Keratinocyte (primary cell): ENCODE measurements around the gene CD27. TPM values are rescaled to one million over a fixed set of nuclear protein-coding genes. Genes with fewer than 3 reads are reported as not detected.

Experiments
- DNase-seq: peaks from one replicate; pipeline ENCODE4 v3.0.0-alpha.2; 2011; ENCODE audit warnings: low read depth, missing footprints, low spot score
- FAIRE-seq: peaks from 2 replicates; lab custom pipeline; 2011; peaks lifted over from hg19 to GRCh38; lab: Jason Lieb, UNC
- H2AFZ ChIP-seq: 2 replicates; pipeline ENCODE4 v1.6.0; 2012; ENCODE audit warnings: low read length, control low read depth, inconsistent platforms; ENCODE audit not compliant: control insufficient read depth
- H3K27ac ChIP-seq: 2 replicates; pipeline ENCODE4 v1.5.1; 2011; ENCODE audit warnings: low read length; ENCODE audit not compliant: control insufficient read depth, insufficient read depth
- H3K27me3 ChIP-seq: 3 replicates; pipeline ENCODE4 v1.6.0; 2011; ENCODE audit warnings: low read length; ENCODE audit not compliant: control insufficient read depth, insufficient read depth; ENCODE audit errors: extremely low read depth
- H3K36me3 ChIP-seq, 2 experiments: 2 replicates in 1 of 2; 3 replicates in 1 of 2; pipeline ENCODE4 v1.5.1; 2011; ENCODE audit warnings: low read length in 2 of 2, mild to moderate bottlenecking in 1 of 2; ENCODE audit not compliant: control insufficient read depth in 2 of 2, insufficient read depth in 2 of 2; ENCODE audit errors: extremely low read depth in 1 of 2
- H3K4me1 ChIP-seq: 3 replicates; pipeline ENCODE4 v1.5.1; 2011; ENCODE audit warnings: low read length; ENCODE audit not compliant: control insufficient read depth, insufficient read depth; ENCODE audit errors: extremely low read depth
- H3K4me2 ChIP-seq: 3 replicates; pipeline ENCODE4 v1.6.0; 2011; ENCODE audit warnings: low read depth, low read length; ENCODE audit not compliant: control insufficient read depth, insufficient read depth; ENCODE audit errors: extremely low read depth
- H3K4me3 ChIP-seq, 3 experiments: fragments of 200-600 bp in 1 of 3; sonication (generic) in 1 of 3; 2 replicates in 2 of 3; 3 replicates in 1 of 3; pipeline ENCODE4 v1.5.1; 2011 to 2016; ENCODE audit warnings: low read length in 3 of 3, mild to moderate bottlenecking in 3 of 3, control low read depth in 2 of 3, inconsistent platforms in 1 of 3, low read depth in 1 of 3, mixed read lengths in 1 of 3, mixed run types in 1 of 3, moderate library complexity in 1 of 3; ENCODE audit not compliant: control insufficient read depth in 2 of 3, insufficient read depth in 2 of 3; ENCODE audit errors: extremely low read depth in 1 of 3
- H3K79me2 ChIP-seq: 2 replicates; pipeline ENCODE4 v1.6.0; 2012; ENCODE audit warnings: low read length; ENCODE audit not compliant: control insufficient read depth, insufficient read depth
- H3K9ac ChIP-seq: 3 replicates; pipeline ENCODE4 v1.6.0; 2011; ENCODE audit warnings: low read length; ENCODE audit not compliant: control insufficient read depth, insufficient read depth; ENCODE audit errors: extremely low read depth
- H3K9me1 ChIP-seq: 3 replicates; pipeline ENCODE4 v1.6.0; 2011; ENCODE audit warnings: low read length; ENCODE audit not compliant: control insufficient read depth, insufficient read depth; ENCODE audit errors: extremely low read depth
- H3K9me3 ChIP-seq: 2 replicates; pipeline ENCODE4 v1.5.1; 2012; ENCODE audit warnings: low read depth, low read length; ENCODE audit not compliant: control insufficient read depth
- H4K20me1 ChIP-seq: 3 replicates; pipeline ENCODE4 v1.6.0; 2011; ENCODE audit warnings: low read length; ENCODE audit not compliant: control insufficient read depth, insufficient read depth; ENCODE audit errors: extremely low read depth
- EZH2 ChIP-seq: IDR thresholded peaks from one replicate; pipeline ENCODE4 v1.6.1; 2012; ENCODE audit warnings: inconsistent platforms, mild to moderate bottlenecking, low read length, moderate library complexity
- dilution Hi-C: fragments of 300-500 bp; cut with MboI; formaldehyde crosslinking; loops from one replicate; pipeline ENCODE4 v1.7.0; 2020; ENCODE audit warnings: low sequenced_read_pairs; ENCODE audit not compliant: extremely low pct_ligation_motif_present
- polyA plus RNA-seq, 5 experiments: library from polyadenylated mRNA; depleted of rRNA in 3 of 5; stranded (reverse) in 3 of 5; stranded (forward) in 1 of 5; unstranded in 1 of 5; fragments of >200 nt; gene quantifications; 1 replicate in 1 of 5; 2 replicates in 3 of 5; 3 replicates in 1 of 5; pipeline versions ENCODE4 v1.2.1 to v1.2.3, GENCODE V29; 2011 to 2012; ENCODE audit warnings: missing spikeins in 2 of 5, low read depth in 1 of 5, low replicate concordance in 1 of 5
- TF ChIP-seq, protein P1 (sequence below), 3 experiments: IDR thresholded peaks in 1 of 3; conservative IDR thresholded peaks in 1 of 3; optimal IDR thresholded peaks in 1 of 3; 2 replicates in 2 of 3; 3 replicates in 1 of 3; pipeline versions ENCODE3 to v1.5.1; 2011; ENCODE audit warnings: low read length in 3 of 3, mild to moderate bottlenecking in 3 of 3, moderate library complexity in 2 of 3, control low read depth in 1 of 3, inconsistent platforms in 1 of 3; ENCODE audit not compliant: insufficient read depth in 2 of 3; ENCODE audit errors: extremely low read depth in 1 of 3

Gene CD27
- polyA plus RNA-seq, 1 donor (not counting 4 experiments of a cell fraction or from before 2014, with no cell fraction given): not detected

GRCh38 chr12:6432991-6433390 lies 11.8 kb upstream of the CD27 start:
- dilution Hi-C loops: no loop called here
- DNase-seq: no peak

GRCh38 chr12:6434205-6435140 lies 10.3 kb upstream of the CD27 start:
- no peak for FAIRE-seq
- dilution Hi-C loops: no loop called here
- no peak overlapping the region for H3K9ac ChIP-seq
- H3K36me3 ChIP-seq: no peaks in the 10 kb centered on the region
- H3K27me3 ChIP-seq: no peaks in the 10 kb centered on the region
- TF ChIP-seq EZH2: no peak
- TF ChIP-seq, protein P1, sequence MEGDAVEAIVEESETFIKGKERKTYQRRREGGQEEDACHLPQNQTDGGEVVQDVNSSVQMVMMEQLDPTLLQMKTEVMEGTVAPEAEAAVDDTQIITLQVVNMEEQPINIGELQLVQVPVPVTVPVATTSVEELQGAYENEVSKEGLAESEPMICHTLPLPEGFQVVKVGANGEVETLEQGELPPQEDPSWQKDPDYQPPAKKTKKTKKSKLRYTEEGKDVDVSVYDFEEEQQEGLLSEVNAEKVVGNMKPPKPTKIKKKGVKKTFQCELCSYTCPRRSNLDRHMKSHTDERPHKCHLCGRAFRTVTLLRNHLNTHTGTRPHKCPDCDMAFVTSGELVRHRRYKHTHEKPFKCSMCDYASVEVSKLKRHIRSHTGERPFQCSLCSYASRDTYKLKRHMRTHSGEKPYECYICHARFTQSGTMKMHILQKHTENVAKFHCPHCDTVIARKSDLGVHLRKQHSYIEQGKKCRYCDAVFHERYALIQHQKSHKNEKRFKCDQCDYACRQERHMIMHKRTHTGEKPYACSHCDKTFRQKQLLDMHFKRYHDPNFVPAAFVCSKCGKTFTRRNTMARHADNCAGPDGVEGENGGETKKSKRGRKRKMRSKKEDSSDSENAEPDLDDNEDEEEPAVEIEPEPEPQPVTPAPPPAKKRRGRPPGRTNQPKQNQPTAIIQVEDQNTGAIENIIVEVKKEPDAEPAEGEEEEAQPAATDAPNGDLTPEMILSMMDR (optimal IDR thresholded peaks at IDR 0.05 in 1 of 3, IDR thresholded peaks at IDR 0.05 in 1 of 3, conservative IDR thresholded peaks at IDR 0.05 in 1 of 3; ENCODE audit: extremely low read depth in 1 of 3, insufficient read depth in 2 of 3, low read length in 3 of 3): no peak
- H3K4me2 ChIP-seq: no peak overlapping the region
- H3K4me3 ChIP-seq: no peak overlapping the region
- H3K4me1 ChIP-seq: peaks cover 15% of the 10 kb centered on the region
- no peaks in the 10 kb centered on the region for H3K9me1 ChIP-seq
- no peaks in the 10 kb centered on the region for H3K79me2 ChIP-seq
- DNase-seq: no peak
- no peak overlapping the region for H3K27ac ChIP-seq
- no peak overlapping the region for H2AFZ ChIP-seq
- H4K20me1 ChIP-seq: no peaks in the 10 kb centered on the region
- no peaks in the 10 kb centered on the region for H3K9me3 ChIP-seq

More at GRCh38 chr12:6432991-6433390, 11.8 kb upstream of the CD27 start:
- Histone ChIP-seq H3K4me1 (peaks cover 15% of the 10 kb centered on the region), H3K4me3 (no peak overlapping the region), H3K27me3 (no peaks in the 10 kb centered on the region), H4K20me1 (no peaks in the 10 kb centered on the region), H3K4me2 (no peak overlapping the region), H3K9me3 (no peaks in the 10 kb centered on the region), H3K9ac (no peak overlapping the region), H3K36me3 (no peaks in the 10 kb centered on the region), H3K9me1 (no peaks in the 10 kb centered on the region), H2AFZ (no peak overlapping the region), H3K27ac (no peak overlapping the region), H3K79me2 (no peaks in the 10 kb centered on the region)
- no peak for FAIRE-seq
- TF ChIP-seq, protein P1 (optimal IDR thresholded peaks at IDR 0.05 in 1 of 3, IDR thresholded peaks at IDR 0.05 in 1 of 3, conservative IDR thresholded peaks at IDR 0.05 in 1 of 3; ENCODE audit: extremely low read depth in 1 of 3, insufficient read depth in 2 of 3, low read length in 3 of 3): no peak
- no peak for TF ChIP-seq EZH2
